Measurements from ENCODE around the gene TMEM132A. TPM values are rescaled to one million over a fixed set of nuclear protein-coding genes. Genes with fewer than 3 reads are reported as not detected.

Gene TMEM132A
- total and polyA plus RNA-seq, 9 of the 15 experiments (the other 6 are each of a cell fraction or from before 2014, with no cell fraction given) = 0.04 to 1.1 (median 0.18) TPM; not detected in 4

- TF ChIP-seq, protein P1, sequence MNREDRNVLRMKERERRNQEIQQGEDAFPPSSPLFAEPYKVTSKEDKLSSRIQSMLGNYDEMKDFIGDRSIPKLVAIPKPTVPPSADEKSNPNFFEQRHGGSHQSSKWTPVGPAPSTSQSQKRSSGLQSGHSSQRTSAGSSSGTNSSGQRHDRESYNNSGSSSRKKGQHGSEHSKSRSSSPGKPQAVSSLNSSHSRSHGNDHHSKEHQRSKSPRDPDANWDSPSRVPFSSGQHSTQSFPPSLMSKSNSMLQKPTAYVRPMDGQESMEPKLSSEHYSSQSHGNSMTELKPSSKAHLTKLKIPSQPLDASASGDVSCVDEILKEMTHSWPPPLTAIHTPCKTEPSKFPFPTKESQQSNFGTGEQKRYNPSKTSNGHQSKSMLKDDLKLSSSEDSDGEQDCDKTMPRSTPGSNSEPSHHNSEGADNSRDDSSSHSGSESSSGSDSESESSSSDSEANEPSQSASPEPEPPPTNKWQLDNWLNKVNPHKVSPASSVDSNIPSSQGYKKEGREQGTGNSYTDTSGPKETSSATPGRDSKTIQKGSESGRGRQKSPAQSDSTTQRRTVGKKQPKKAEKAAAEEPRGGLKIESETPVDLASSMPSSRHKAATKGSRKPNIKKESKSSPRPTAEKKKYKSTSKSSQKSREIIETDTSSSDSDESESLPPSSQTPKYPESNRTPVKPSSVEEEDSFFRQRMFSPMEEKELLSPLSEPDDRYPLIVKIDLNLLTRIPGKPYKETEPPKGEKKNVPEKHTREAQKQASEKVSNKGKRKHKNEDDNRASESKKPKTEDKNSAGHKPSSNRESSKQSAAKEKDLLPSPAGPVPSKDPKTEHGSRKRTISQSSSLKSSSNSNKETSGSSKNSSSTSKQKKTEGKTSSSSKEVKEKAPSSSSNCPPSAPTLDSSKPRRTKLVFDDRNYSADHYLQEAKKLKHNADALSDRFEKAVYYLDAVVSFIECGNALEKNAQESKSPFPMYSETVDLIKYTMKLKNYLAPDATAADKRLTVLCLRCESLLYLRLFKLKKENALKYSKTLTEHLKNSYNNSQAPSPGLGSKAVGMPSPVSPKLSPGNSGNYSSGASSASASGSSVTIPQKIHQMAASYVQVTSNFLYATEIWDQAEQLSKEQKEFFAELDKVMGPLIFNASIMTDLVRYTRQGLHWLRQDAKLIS (CRISPR knock-in tag; IDR thresholded peaks at IDR 0.05) = no peak
- TF ChIP-seq PPARD (CRISPR knock-in tag; IDR thresholded peaks at IDR 0.05) (no peak), FIP1L1 (IDR thresholded peaks at IDR 0.05; ENCODE audit: low read depth, low read length, poor library complexity, severe bottlenecking) (no peak)
These were observed 7.5 kb upstream of the TMEM132A start (continued) for GRCh38 chr11:60916669-60917206.

DNA sequence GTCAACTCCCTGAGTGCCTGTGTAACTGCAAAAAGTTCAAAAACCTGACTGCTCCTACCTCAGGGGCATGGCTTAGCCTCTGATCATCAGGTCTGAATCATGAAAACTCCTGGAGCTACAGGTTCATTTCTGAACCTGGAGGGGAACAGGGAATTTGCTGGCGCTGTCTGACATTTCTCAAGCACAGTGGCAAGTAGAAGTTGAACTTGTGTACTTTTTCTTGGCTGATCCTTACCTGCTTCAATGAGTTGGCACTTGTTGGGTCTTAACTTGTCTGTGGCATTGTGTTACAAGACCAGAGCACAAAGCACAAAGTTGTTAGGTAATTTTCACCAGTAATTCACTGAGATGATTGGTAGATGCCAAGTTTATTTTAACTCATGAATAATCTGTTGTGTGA lies 7.0 kb upstream of the TMEM132A start:
- CTCF ChIA-PET (ENCODE audit: low intra/inter-chr PET ratio) = interaction anchor here (0.6 kb wide), 1 partner anchor 455 kb away, joined by 5 read pairs; no protein-coding TSS in a partner anchor
- Histone ChIP-seq H3K4me1 (replicated peaks in 1 of 2; ENCODE audit: control insufficient read depth in 2 of 2, insufficient read depth in 2 of 2, low read length in 2 of 2) (peaks cover 17 to 29% of the 10 kb centered on the region in 2 experiments; a peak in 4 of 5 replicates), H3K27me3 (ENCODE audit: control insufficient read depth in 2 of 2, insufficient read depth in 2 of 2, low read length in 2 of 2) (no peaks in the 10 kb centered on the region), H3K27ac (ENCODE audit: extremely low read depth, low read depth, low read length) (no peak overlapping the region), H3K36me3 (ENCODE audit: control insufficient read depth, insufficient read depth, low read length) (peaks cover 48% of the 10 kb centered on the region), H3K79me2 (ENCODE audit: control insufficient read depth, insufficient read depth, low read length) (peaks cover 54% of the 10 kb centered on the region), H3K4me2 (ENCODE audit: insufficient read depth, low read length) (no peak overlapping the region), H4K20me1 (replicated peaks; ENCODE audit: control insufficient read depth, insufficient read depth, low read length) (peaks cover 5% of the 10 kb centered on the region; the same call in 1 of the 2 replicates), H3K4me3 (no peak overlapping the region), H3K9me3 (replicated peaks; ENCODE audit: control insufficient read depth, insufficient read depth, low read depth, low read length) (no peaks in the 10 kb centered on the region), H3K9me1 (ENCODE audit: control insufficient read depth, insufficient read depth, low read length) (no peaks in the 10 kb centered on the region), H2AFZ (ENCODE audit: low read depth, low read length) (no peak overlapping the region), H3K9ac (ENCODE audit: insufficient read depth in 1 of 2, low read depth in 2 of 2, low read length in 2 of 2) (no peak overlapping the region)
- BruUV-seq (replicated peaks) = no TSS peak
- intact Hi-C loops (cut with micrococcal nuclease) (no loop called here), in situ Hi-C loops (cut with MboI) (no loop called here)
- POLR2A ChIA-PET = interaction anchor here (0.6 kb wide), 1 partner anchor 1147 kb away, joined by 3 read pairs; no protein-coding TSS in a partner anchor
- ATAC-seq (no peak), FAIRE-seq (no peak), DNase-seq (ENCODE audit: extremely low read depth in 1 of 4, low spot score in 3 of 4) (no peak)
- WGBS (ENCODE audit: insufficient coverage, low coverage, missing lambda C conversion rate) = 83% methylated on average over 1 of the region's 1 CpG
- no peak for TF ChIP-seq ZNF239 (CRISPR knock-in tag; IDR thresholded peaks at IDR 0.05)
- TF ChIP-seq HDAC8 (tag; IDR thresholded peaks at IDR 0.05) = no peak
- TF ChIP-seq SIN3B (IDR thresholded peaks at IDR 0.05; ENCODE audit: low read depth) = no peak
- TF ChIP-seq MITF (IDR thresholded peaks at IDR 0.05) = no peak
- TF ChIP-seq SRSF1 (IDR thresholded peaks at IDR 0.05; ENCODE audit: low read depth, low read length) = no peak
- TF ChIP-seq KLF10 (CRISPR knock-in tag; IDR thresholded peaks at IDR 0.05) = no peak
- no peak for TF ChIP-seq POLR2G (IDR thresholded peaks at IDR 0.05; ENCODE audit: low read depth, low read length)
- TF ChIP-seq HNRNPLL (IDR thresholded peaks at IDR 0.05; ENCODE audit: low read depth, low read length, poor library complexity, severe bottlenecking) = no peak
- TF ChIP-seq, protein P2, sequence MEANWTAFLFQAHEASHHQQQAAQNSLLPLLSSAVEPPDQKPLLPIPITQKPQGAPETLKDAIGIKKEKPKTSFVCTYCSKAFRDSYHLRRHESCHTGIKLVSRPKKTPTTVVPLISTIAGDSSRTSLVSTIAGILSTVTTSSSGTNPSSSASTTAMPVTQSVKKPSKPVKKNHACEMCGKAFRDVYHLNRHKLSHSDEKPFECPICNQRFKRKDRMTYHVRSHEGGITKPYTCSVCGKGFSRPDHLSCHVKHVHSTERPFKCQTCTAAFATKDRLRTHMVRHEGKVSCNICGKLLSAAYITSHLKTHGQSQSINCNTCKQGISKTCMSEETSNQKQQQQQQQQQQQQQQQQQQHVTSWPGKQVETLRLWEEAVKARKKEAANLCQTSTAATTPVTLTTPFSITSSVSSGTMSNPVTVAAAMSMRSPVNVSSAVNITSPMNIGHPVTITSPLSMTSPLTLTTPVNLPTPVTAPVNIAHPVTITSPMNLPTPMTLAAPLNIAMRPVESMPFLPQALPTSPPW (CRISPR knock-in tag; IDR thresholded peaks at IDR 0.05) = no peak
